ENCODE measurements around the gene C2CD4C.

DNA sequence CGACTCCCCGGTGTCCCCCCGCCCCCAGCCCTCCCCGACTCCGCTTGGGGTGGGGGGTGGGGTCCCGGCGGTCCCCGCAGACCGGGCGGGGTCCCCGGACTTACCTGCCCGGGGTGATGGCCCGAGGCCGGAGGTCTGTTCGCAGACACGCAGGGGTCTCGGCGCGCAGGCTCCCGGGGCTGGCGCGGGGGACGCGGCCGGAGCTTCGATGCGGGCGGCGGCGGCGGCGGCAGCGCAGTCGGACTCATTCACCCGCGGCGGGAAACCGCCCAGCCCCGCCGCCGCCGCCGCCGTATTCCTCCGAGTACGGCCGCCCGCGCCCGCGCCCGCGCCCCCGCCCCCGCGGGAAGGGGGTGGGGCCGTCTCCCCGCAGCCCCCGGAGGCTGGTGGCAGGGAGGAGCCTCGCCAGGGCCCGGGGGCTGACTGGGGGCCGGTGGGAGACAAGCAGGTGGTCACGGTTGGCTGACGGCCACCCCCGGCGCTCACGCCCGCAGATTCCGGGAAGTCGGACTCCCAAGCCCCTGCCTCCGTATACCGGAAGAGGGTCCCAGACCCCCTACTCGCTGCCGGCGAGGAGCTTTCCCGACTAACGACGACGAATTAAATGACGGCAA, at the start of gene C2CD4C:
- TF ChIP-seq FOXM1 (IDR thresholded peaks at IDR 0.05; ENCODE audit: borderline replicate concordance) = no peak
- no peak for TF ChIP-seq BHLHE40 (IDR thresholded peaks at IDR 0.05; ENCODE audit: borderline replicate concordance)
- TF ChIP-seq NFRKB (IDR thresholded peaks at IDR 0.05) = no peak
- TF ChIP-seq FOXA1 (IDR thresholded peaks at IDR 0.05) = no peak
- no peak for TF ChIP-seq HDGF (IDR thresholded peaks at IDR 0.05; ENCODE audit: borderline replicate concordance)
- TF ChIP-seq SUZ12 (IDR thresholded peaks at IDR 0.05) = no peak
- TF ChIP-seq ARNT (IDR thresholded peaks at IDR 0.05) = no peak
- TF ChIP-seq FOXK2 (IDR thresholded peaks at IDR 0.05) = no peak
- TF ChIP-seq SP1 (IDR thresholded peaks at IDR 0.05) = no peak
- TF ChIP-seq LEF1 (IDR thresholded peaks at IDR 0.05; ENCODE audit: borderline replicate concordance) = no peak
- no peak for TF ChIP-seq ELF4 (IDR thresholded peaks at IDR 0.05)
- TF ChIP-seq TARDBP (IDR thresholded peaks at IDR 0.05) = no peak
- no peak for TF ChIP-seq ZNF384 (IDR thresholded peaks at IDR 0.05)

Measured in HEK293T (cell line).